Measurements from ENCODE around the gene HCRTR1.
A peak's percentile ranks its signal among the peaks of the same experiment; 100 is the strongest.
"Not testable (repeated sequence)": the region's sequence is repeated elsewhere in the genome, so short reads cannot be mapped to it uniquely, and the experiment has no call there.

HCRTR1 gene

GRCh38 chr1:31581821-31582810, 35.4 kb upstream of the HCRTR1 start:
- no peak for DNase-seq

DNA sequence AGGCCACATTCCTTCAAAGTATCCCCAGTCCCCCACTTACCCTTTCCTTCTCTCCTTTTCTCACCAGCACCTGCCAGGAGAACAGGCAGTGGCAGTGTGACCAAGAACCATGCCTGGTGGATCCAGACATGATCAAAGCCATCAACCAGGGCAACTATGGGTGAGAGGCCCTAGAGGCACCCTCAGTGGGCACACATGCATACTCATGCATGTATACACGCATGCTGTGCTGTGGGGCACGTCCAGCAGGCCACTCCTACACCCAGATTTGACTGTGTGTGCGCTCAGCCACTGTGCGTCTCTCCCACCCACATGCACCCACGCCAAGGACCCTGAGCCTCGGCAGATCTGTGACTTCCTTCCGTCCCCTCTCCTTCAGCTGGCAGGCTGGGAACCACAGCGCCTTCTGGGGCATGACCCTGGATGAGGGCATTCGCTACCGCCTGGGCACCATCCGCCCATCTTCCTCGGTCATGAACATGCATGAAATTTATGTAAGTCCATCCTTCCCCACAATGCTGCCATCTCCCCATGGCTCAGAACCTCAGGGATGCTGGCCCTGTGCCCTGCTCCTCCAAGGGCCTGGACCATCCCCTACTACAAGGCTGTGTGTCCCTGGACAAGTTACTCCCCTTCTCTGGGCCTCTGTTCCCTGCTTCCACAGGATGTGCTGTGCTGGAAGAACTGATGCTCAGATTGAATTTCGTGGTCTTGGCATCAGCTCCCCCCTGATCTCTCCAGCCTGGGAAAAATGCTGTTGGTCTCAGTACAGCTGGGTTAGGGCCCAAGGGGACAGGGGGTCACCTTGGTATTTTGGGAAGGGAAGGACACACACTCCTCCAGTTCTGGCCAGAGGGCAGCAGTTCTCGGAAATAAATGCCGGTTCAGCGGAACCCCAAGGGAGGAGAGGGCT, 34.2 kb upstream of the HCRTR1 start:
- no peak for DNase-seq

GRCh38 chr1:31583995-31584868, 33.3 kb upstream of the HCRTR1 start:
- DNase-seq, result no peak

GRCh38 chr1:31584869-31585735, 32.4 kb upstream of the HCRTR1 start:
- no peak for DNase-seq

DNA sequence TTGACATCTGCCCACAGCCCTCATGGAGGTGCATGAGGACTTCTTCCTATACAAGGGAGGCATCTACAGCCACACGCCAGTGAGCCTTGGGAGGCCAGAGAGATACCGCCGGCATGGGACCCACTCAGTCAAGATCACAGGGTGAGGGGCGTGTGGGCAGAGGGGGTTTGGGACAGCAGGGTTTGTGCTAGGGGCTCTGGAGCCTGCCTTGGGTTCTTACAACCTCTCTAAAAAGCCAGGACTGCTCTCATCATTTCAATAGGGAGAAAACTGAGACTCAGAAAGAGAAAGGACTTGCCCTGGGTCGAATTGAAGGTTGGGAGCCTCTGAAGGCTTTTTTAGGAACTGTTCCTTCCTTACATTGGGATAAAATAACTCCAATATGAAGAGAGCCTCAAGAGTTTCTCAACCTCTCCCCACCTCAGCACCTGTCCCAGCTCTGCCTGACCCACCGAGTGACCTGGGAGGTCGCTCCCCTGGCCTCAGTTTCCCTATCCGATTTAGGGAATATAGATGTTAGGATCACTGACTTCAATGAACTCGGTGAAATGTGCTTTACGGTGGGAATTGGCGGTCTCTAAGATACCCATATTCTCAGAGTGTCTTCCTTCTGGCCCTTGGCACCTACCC, 31.6 kb upstream of the HCRTR1 start:
- DNase-seq, result no peak

DNA sequence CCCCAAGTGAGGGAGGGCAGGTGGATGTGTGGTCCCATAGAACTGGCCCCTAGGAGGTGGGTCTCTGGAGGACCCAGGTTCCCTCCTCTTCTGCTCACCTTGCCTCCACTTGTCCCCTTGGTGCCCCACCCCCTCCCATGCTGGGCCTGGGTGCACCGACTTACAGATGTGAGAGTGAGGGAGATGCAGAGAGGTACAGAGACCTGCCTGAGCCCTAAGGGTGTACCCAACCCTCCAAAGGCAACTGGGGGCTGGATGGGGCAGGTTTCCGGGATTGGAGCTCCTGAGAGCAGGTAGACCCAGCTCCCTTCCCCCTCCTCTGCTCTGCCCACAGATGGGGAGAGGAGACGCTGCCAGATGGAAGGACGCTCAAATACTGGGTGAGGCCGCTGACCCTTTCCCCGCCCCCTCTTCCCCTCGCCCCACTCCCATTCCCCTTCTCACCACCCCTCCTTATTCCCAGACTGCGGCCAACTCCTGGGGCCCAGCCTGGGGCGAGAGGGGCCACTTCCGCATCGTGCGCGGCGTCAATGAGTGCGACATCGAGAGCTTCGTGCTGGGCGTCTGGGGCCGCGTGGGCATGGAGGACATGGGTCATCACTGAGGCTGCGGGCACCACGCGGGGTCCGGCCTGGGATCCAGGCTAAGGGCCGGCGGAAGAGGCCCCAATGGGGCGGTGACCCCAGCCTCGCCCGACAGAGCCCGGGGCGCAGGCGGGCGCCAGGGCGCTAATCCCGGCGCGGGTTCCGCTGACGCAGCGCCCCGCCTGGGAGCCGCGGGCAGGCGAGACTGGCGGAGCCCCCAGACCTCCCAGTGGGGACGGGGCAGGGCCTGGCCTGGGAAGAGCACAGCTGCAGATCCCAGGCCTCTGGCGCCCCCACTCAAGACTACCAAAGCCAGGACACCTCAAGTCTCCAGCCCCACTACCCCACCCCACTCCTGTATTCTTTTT, 30.8 kb upstream of the HCRTR1 start:
- DNase-seq, result no peak

- DNase-seq, result not testable (repeated sequence)
Measured at GRCh38 chr1:31587328-31587699, 30.2 kb upstream of the HCRTR1 start.

DNA sequence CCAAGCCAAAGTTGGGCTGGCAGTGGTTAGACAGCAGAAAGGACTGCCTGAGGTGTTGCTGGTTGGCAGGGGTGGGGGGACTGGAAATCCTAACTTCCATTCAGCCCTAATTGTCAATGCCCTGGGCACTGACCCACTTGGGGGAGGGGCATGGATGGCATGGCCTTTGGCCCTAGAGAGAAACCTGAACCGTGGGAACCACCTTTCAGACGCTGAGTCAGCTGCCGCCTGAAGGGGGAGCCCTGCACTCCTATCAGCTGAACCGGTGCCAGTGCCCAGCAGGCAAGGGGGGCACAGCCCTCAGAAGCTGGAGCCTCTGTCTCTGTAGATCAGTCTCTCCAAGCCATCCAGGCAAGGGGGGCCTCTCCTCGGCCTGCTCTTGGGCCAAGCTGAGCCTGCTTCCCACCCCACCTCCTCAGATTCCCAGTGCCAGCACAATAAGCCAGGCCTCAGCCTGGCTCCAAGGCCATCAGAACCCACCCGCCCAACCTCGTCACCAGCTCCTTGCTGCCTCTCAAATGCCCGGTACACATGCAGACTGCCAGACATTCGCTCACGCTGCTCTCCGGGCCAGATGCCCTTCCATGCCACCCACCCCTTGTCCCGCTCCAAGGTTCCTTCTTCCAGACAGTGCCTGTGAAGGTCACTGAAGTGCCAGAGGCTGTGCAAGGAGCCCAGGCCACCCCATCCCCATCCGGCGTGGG, 29.6 kb upstream of the HCRTR1 start:
- DNase-seq, result peak; percentile 22

- no peak for DNase-seq
Measured at GRCh38 chr1:31588751-31589515, 28.6 kb upstream of the HCRTR1 start.

- DNase-seq, result no peak
Measured at GRCh38 chr1:31591425-31592093, 25.9 kb upstream of the HCRTR1 start.

DNA sequence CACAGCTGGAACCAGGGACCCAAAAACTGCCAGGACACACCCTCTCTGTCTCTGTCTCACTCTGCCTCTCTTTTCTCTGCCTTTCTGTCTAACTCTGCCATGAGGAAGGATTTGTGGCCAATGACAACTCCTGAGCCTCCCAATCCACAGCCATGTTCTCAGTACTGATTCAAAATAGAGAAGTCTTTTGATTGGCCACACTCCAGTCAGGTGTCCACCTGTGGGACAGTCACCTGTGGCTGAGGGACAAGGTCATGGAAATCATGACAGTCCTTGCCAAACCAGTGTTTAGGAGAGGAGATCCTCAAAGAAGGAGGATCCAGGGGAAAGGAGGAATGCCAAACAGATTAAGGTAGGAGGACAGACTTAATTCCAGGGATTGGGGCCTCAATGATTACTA, 25.4 kb upstream of the HCRTR1 start:
- DNase-seq, result no peak

- no peak for DNase-seq
Measured at GRCh38 chr1:31593136-31593665, 24.3 kb upstream of the HCRTR1 start.

- peak; percentile 54 for DNase-seq
Measured at GRCh38 chr1:31593770-31594632, 23.5 kb upstream of the HCRTR1 start.

- DNase-seq, result no peak
Measured at GRCh38 chr1:31595836-31596736, 21.4 kb upstream of the HCRTR1 start.

DNA sequence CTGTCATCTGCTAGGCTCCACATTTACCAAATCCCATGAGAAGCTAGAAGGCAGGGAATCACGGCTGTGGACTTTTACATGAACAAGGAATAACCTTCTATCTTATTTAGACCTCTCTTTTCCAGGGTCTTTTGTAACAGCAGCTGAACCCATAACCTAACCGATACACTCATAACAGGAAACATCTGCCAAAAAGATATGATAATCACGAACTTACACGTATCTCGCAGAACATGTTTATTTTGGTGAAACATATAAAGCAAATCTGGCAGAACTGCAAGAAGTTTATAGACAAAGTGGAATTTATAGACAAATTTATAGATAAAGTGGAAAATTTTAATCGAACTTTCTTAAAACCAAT, 20.8 kb upstream of the HCRTR1 start:
- DNase-seq, result no peak

DNA sequence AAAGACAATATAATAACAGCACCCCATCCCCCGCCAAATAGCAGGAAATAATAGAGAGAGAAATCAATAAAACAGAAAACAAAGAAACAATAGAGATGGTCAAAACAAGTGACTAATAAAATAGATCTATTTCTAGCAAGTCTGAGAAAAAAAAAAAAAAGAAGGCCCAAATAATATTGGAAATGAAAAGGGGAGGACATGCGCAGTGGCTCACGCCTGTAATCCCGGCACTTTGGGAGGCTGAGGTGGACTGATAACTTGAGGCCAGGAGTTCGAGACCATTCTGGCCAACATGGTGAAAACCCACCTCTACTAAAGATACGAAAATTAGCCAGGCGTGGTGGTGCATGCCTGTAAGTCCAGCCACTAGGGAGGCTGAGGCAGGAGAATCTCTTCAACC, 18.5 kb upstream of the HCRTR1 start:
- no peak for DNase-seq

All from CD4-positive, alpha-beta T cell treated with Interleukin-21 for 1 hour (primary cell).